ENCODE results near the gene KCNN3.

The KCNN3 gene

GRCh38 chr1:154719586-154720327, 150.3 kb downstream of the KCNN3 start:
- DNase-seq: no peak

GRCh38 chr1:154718566-154718965, 151.5 kb downstream of the KCNN3 start:
- no peak for DNase-seq

GRCh38 chr1:154717528-154717924, 152.6 kb downstream of the KCNN3 start:
- DNase-seq: no peak

- no peak for DNase-seq
These were observed 153.2 kb downstream of the KCNN3 start for GRCh38 chr1:154716614-154717527.

GRCh38 chr1:154716011-154716410, 154.1 kb downstream of the KCNN3 start:
- DNase-seq: no peak

- DNase-seq: no peak
These were observed 154.7 kb downstream of the KCNN3 start for GRCh38 chr1:154715385-154715784.

GRCh38 chr1:154714638-154715037, 155.4 kb downstream of the KCNN3 start:
- no peak for DNase-seq

GRCh38 chr1:154714052-154714623, 155.9 kb downstream of the KCNN3 start:
- no peak for DNase-seq

GRCh38 chr1:154713005-154713404, 157.1 kb downstream of the KCNN3 start:
- DNase-seq: no peak

GRCh38 chr1:154712166-154712810, 157.8 kb downstream of the KCNN3 start:
- DNase-seq: no peak

- DNase-seq: no peak
These were observed 158.7 kb downstream of the KCNN3 start for GRCh38 chr1:154711416-154711815.

GRCh38 chr1:154710106-154710505, 160.0 kb downstream of the KCNN3 start:
- DNase-seq: no peak

- DNase-seq: no peak
These were observed 162.1 kb downstream of the KCNN3 start for GRCh38 chr1:154707901-154708463.

- DNase-seq: no peak
These were observed 163.2 kb downstream of the KCNN3 start for GRCh38 chr1:154706851-154707250.

GRCh38 chr1:154705544-154705943, 164.5 kb downstream of the KCNN3 start:
- no peak for DNase-seq

- no peak for DNase-seq
These were observed 166.9 kb downstream of the KCNN3 start for GRCh38 chr1:154703170-154703569.

GRCh38 chr1:154698320-154699096, 171.6 kb downstream of the KCNN3 start:
- peak; percentile 30 for DNase-seq

- no peak for DNase-seq
These were observed 172.4 kb downstream of the KCNN3 start for GRCh38 chr1:154697710-154698109.

GRCh38 chr1:154696456-154696855, 173.6 kb downstream of the KCNN3 start:
- no peak for DNase-seq

- DNase-seq: no peak
These were observed 174.1 kb downstream of the KCNN3 start for GRCh38 chr1:154695985-154696384.

GRCh38 chr1:154694995-154695394, 175.1 kb downstream of the KCNN3 start:
- DNase-seq: no peak

GRCh38 chr1:154689083-154689482, 181.0 kb downstream of the KCNN3 start:
- no peak for DNase-seq

Measured in activated CD4-positive, alpha-beta T cell treated with anti-CD3 and anti-CD28 coated beads, Interleukin-2, Interleukin-6, amounts not matched to agents 100 ng/mL and 50 ng/mL, durations not matched to agents 16 hours and 8 hours (primary cell).